ENCODE data around the gene LAMC1.

The LAMC1 gene

GRCh38 chr1:183023146-183023600, at the start of gene LAMC1:
Gene LAMC1, plus strand, starts transcription at chr1:183023420. Its CDS starts 297 bp downstream, at chr1:183023717.
- peak; percentile 3 for DNase-seq

DNA sequence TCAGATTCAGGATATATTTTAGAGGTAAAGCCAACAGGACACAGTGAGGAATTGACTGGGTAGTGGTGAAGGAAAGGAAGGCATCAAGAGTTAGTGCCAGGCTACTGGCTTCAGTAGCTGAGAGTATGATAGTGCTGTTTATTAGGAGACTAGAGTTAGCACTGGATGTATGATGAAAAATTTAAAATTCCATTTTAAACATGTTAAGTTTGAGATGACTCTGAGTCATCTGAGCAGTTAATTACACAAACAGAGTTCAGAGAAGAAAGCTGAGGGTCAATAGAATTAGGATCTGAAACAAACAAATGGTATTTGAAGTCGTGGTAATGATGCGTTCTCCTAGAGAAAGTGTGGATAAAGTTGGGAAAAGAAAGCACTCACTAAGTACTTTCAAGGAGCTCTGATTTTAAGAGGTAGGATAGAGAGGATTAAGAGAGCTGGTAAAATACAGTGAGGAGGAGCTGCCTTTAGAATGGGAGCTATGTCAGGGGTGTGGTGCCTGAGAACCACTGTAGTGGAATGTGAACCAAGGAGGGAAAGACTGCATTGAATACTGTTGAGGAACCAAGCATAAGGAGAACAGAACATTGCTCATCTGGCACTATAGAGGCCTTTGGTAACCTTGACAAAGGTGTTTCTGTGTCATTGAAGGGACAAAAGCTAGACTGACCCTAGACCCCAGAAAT, 48.6 kb upstream of the LAMC1 start:
- no peak for DNase-seq

DNA sequence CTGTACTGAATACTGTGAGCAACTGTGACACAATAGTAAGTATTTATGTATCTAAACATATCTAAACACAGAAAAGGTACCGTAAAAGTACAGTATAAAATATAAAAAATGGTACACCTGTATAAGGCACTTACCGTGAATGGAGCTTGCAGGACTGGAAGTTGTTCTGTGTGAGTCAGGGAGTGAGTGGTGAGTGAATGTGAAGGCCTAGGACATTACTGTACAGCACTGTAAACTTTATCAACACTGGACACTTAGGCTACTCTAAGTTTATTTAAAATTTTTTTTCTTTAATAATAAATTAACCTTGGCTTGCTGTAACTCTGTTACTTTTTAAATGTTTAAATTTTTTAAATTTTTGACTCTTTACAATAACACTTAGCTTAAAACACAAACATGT, 45.7 kb upstream of the LAMC1 start:
- no peak for DNase-seq

GRCh38 chr1:182978151-182978853, 44.9 kb upstream of the LAMC1 start:
- DNase-seq: no peak

DNA sequence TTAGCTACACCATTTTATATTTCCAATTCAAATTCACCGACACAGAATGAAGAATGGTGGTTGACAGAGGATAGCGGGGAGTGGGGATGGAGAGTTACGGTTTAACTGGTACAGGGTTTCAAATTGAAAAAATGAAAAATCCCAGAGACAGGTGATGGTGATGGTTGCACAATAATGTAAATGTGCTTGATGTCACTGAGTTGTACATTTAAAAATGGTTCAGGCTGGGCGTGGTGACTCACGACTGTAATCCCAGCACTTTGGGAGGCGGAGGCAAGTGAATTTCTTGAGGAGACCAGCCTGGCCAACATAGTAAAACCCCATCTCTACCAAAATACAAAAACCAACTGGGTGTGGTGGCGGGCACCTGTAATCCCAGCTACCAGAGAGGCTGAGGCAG, 39.1 kb upstream of the LAMC1 start:
- no peak for DNase-seq

DNA sequence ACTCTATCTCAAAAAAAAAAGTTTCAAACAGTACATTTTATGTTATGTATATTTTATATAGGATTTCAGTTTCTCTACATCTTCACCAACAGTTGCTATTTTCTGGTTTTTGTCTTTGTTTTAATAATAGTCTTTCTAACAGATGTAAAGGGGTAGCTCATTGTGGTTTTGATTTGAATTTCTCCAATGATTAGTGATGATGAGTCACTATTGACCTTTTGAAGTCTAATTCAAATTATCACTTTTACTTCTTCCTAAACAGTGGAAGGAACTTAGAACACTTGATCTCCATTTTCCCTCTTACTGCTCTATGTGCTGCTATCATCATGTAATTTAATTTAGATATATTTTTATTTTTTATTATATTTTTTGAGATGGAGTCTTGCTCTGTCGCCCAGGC, 38.6 kb upstream of the LAMC1 start:
- no peak for DNase-seq

DNA sequence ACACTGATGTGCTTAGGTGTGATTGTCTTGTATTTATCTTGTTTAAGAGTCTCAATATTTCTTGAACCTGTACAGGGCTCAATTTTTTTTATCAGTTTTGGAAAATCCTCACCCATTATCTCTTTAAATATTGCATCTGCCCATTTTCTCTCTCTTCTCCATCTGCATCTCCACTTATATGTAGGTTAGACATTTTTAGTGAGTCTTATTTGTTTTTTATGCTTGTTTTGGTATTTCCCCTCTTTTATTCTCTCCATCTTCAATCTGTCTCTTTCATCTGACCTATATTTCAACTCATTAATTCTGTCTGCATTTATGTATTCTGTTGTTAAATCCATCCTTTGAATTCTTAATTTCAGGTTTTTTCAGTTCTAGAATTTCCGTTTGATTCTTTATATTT, 37.3 kb upstream of the LAMC1 start:
- no peak for DNase-seq

DNA sequence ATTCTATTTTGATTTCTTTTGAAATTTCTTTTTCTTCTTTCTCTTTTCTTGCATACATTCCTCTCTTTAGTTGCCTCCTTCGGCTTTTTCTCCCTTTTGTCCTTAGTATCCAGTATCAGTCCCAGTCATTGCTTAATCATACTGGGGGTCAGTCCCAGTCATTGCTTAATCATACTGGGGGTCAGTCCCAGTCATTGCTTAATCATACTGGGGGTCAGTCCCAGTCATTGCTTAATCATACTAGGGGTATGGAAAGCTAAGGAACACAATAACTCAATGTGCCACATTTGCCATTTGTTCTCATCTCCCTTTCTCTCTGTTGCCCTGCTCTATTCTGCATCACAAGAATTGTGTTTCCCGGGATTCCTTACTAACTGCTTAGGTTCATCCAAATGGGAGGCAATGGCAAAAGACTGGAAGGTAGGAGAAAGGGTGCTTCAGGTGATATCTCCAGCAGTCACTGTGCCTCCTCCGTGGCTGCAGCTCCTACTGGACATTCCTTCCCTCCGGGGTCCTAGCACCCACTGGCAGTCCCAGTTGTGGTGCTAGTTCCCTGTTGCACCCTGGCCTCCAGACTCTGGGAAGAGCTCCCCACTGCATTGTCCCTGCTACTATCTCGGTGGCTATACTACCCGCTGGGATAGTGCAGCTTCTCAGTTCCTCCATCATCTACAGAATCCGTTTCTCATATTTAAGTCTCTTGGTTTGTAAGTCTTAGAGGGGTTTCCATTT, 32.6 kb upstream of the LAMC1 start:
- DNase-seq: no peak

- no peak for DNase-seq
Measured at GRCh38 chr1:182993746-182994145, 29.5 kb upstream of the LAMC1 start.

GRCh38 chr1:182995894-182996293, 27.3 kb upstream of the LAMC1 start:
- DNase-seq: no peak

DNA sequence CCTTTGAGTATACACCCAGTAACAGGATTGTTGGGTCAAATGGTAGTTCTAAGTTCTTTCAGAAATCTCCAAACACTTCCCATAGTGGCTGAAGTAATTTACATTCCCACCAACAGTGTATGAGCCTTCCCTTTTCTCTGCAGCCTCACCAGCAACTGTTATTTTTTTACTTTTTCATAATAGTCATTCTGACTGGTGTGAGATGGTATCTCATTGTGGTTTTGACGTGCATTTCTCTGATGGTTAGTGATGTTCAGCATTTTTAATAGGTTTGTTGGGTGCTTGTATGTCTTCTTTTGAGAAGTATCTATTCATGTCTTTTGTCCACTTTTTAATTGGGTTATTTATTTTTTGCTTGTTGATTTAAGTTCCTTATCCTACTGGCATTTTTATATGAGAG, 26.4 kb upstream of the LAMC1 start:
- DNase-seq: no peak

DNA sequence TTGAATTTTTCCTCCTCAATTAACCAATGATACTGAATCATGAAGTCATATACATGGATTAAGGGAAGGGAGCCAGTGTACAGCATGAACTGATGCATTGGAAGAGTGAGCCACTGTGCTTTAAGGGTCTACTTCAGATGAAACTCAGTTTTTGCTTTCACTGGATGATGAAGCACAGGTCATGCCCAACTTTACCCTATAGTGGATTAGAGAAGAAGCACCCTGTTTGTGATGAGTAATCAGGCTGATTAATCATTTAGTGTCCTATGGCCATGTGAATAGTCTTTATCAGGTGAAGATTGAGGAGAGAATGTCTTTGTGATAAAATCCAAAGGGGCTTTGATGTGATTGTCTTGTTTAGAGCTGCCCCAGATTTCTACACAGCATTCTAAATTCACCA, 24.7 kb upstream of the LAMC1 start:
- DNase-seq: no peak

DNA sequence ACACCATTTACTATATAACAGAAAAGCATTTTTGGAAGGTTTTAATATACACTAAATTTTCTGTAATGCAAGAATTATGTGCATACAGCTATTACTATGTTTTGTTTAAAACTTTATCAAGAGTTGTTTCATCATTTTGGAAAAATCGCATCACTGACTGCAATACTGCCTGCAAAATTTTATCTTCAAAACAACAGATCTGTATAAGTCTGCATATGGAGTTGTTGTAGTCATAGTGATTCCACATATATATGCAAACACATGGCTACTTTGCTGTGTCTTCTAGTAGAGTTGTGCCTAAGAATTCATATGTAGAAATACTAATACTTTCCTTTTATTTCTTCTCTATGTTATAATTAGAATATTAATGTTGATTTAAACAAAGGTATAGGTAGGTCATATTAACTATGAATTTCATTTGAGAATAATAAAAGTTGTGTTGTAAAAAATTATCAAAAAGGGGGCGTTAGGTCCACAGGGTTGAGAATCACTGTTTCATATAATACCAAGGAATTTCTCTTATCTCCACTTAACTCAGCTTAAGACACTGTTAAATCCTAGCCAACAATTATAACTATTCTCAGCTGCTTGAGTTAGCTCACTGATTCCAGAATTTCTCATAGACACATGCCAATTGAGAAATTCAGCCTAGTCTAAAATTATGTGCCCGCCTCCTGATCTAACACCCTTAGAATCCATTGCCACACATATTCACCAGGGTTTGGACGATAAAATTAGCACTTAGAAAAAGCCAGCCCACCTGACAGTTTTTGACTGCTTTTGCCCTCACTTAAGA, 22.9 kb upstream of the LAMC1 start:
- no peak for DNase-seq

- no peak for DNase-seq
Measured at GRCh38 chr1:183002267-183002666, 21.0 kb upstream of the LAMC1 start.

GRCh38 chr1:183002797-183003196, 20.4 kb upstream of the LAMC1 start:
- no peak for DNase-seq

DNA sequence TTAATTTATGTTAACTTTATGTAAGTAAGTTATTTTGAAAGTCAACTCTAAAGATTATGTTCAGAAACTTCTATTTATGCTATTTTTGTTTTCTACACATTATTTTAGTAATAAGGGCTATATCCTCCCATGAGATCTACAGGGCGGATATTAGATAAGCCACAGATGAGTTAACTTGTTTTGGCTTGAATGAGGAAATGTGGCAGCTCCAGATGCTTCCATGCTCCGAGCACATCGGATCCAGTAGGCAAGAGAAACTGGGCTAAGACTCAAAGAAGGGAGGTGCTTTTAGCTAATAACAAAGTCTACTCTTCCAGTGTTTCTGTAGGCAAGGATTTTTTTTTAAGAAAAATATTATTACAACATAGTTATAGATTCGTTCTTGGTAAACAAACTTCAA, 20.0 kb upstream of the LAMC1 start:
- DNase-seq: no peak

DNA sequence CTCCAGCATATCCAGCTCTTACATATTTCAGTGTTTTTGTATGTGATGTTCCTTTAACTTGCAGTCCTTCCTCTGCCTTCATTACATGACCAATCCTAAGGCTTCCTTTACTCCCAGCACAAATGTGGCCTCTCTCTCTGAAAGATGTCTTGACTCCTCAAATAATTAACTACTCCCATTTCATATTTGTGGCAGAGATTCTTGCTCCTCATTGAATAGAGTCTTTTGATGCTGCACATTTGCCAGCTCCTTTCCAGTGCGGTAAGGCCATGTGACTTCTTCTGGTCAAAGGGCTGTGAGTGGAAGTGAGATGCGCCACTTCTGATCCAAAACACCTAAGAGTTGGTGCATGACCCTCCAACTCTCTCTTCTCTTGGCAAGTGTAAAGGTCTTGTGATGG, 19.1 kb upstream of the LAMC1 start:
- DNase-seq: no peak

DNA sequence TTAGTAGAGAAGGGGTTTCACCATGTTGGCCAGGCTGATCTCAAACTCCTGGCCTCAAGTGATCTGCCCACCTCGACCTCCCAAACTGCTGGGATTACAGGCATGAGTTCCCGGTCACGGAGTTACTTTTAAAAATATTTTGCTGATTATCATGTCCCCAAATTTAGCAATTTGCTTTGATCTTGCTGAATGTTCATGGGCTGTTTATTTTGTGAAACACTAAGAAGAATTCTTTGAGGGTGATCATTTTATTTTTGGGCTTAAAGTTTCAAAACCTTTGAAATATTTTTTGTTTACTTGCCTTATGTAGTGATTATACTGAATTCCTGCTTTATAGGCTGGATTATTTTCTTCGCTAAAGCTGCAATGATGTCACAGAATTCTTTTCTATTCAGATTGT, 11.4 kb upstream of the LAMC1 start:
- no peak for DNase-seq

GRCh38 chr1:183012301-183012994, 10.8 kb upstream of the LAMC1 start:
- DNase-seq: no peak

DNA sequence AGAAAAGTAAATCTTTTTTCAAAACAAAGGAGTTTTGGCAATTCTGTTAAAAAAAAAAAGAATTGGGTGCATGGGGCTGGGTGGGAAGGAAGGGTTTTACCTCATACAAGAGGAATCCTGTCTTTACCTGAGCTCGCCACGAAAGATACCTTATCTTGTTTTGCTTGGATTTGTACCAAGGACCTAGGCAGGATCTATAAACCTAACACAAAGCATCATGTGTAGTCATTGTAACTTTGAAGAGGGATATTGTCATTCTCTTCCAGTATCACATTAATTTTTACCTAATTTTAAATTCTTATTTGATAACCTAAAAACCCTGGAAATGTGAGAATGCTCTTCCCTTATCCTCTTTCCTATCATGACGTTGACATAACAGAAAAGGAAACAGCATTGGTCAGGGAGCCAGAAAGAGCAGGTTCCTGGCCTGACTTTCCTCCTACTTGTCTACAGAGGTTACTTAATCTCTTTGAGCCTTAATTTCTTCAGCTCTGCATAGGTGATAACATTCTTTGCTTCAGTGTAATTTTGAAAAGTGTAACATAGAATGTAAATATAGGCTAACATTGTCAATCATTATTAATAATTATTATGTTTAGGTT, 4.0 kb upstream of the LAMC1 start:
- no peak for DNase-seq

GRCh38 chr1:183019860-183020259, 3.4 kb upstream of the LAMC1 start:
- no peak for DNase-seq
